Omental fat pad (tissue), 4 donors: ENCODE results near the gene FKBP5. TPM values are rescaled to one million over a fixed set of nuclear protein-coding genes. Genes with fewer than 3 reads are reported as not detected.
A peak's percentile ranks its signal among the peaks of the same experiment; 100 is the strongest.
"Not testable (repeated sequence)": the region's sequence is repeated elsewhere in the genome, so short reads cannot be mapped to it uniquely, and the experiment has no call there.

ENCODE experiments used
- ATAC-seq: fragments of 150-250 bp; one replicate; pipeline ENCODE4 v1.9.1; 2016; ENCODE audit warnings: mild to moderate bottlenecking, moderate library complexity; ENCODE audit not compliant: low FRiP score
- DNase-seq: peaks from one replicate; pipeline ENCODE4 v3.0.0-alpha.2; 2019; ENCODE audit warnings: low spot score
- CTCF ChIP-seq, 3 donors: fragments of 450-650 bp; IDR thresholded peaks; one replicate each; pipeline ENCODE4 v1.5.1; 2016 to 2017; ENCODE audit warnings: antibody characterized with exemption in 3 of 3, mild to moderate bottlenecking in 3 of 3, moderate library complexity in 2 of 3
- total RNA-seq, 4 donors: library from RNA; depleted of rRNA; stranded (reverse); fragments of >200 nt; gene quantifications; one replicate each; pipeline ENCODE4 v1.1.0, GENCODE V29; 2016

The FKBP5 gene
- total RNA-seq, 4 donors from 2014 or later, result 257 to 722 (median 366) TPM

DNA sequence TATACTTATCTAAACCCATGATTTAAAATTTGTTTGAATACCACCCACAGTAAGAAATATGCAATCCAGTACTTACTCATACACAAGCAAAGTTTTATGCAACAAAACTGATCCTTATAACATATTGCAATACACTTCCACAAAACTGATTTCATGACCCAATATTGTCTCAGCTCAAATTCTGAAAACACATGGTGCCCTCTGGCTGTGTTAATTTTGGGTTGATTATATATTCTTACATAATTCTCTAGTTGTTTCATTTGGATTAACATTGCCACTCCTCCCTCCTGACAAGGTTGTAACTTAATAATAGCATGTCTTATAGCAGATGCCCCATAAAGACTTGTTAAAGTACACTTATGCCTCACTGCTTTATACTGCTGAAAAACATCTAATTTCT is 103.1 kb downstream of the FKBP5 start:
- TF ChIP-seq CTCF (IDR thresholded peaks at IDR 0.05), result no peak
- ATAC-seq (no peak), DNase-seq (no peak)

DNA sequence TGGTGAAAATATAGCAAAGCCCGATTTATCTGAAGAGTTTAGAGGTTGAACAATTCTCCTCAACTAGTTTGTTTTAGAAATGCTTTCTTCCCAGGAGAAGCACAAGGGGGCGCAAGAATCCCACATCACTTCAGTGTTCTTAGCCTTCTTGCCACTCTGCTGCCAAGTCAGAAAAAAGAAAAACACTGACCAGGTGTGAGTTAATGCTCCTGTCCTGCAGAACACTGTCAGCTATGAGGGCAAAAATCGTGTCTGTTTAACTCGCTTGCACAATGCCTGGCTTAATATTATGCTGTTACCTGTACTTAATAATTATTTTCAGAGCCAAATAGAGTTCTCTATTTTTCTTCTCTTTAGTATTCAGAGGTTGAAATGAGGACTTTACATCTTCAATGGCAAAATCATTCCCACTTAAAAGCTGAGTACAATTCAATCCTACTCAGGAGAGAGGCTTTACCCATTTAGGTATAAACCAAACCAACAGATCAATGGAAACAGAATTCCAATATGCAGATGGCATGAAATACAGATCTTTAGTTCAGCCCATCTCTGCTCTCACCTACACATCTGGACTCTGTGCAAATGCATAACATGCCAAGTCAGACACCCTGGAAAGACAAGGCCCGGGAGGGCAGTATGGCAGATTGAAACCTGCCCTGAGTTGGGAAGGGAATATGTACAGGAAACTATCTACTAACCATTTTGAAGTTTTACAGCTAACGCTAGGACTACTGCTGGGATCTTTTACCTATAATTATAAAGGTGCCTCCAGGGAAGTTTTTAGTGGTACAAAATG is 104.6 kb downstream of the FKBP5 start:
- TF ChIP-seq CTCF (IDR thresholded peaks at IDR 0.05), result peak in 1 of 3 donors; percentile 9
- DNase-seq, result no peak
- peak; percentile 67 for ATAC-seq

DNA sequence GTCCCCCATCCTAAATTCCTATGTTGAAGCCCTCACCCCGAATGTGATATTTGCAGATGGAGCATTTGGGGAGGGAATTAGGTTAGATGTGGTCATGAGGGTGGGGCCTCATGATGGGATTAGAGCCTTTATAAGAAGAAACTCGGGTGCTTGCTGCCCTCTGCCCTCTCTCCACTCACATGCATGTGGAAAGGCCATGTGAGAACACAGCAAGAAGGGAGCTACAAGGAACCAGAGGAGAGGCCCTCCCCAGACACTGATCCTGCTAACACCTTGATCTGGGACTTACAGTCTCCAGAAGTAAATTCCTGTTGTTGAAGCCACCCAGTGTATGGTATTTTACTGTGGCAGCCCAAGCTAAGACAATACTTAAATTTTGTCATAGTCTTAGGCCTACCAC is 106.4 kb downstream of the FKBP5 start:
- DNase-seq (no peak), ATAC-seq (no peak)
- no peak for TF ChIP-seq CTCF (IDR thresholded peaks at IDR 0.05)

- DNase-seq (no peak), ATAC-seq (no peak)
- no peak for TF ChIP-seq CTCF (IDR thresholded peaks at IDR 0.05)
Measured at GRCh38 chr6:35581633-35582032, 107.1 kb downstream of the FKBP5 start.

DNA sequence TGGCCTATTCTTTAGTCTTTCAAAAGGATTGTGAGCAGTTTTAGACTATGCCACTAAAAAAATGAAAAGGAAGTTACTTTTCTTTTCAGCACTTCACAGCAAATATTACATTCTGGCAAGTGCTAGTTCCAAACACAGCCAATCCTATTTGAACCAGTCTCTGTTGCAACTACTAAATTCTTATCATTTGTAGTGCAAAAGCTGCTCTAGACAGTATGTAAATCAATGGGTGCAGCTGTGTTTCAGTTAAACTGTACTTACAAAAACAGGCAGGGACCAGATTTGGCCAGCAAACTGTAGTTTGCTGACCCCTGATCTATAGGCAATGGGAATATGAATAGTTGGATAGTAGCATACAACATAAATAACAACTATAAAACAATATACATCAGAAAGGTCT is 107.9 kb downstream of the FKBP5 start:
- no peak for TF ChIP-seq CTCF (IDR thresholded peaks at IDR 0.05)
- ATAC-seq (no peak), DNase-seq (no peak)

DNA sequence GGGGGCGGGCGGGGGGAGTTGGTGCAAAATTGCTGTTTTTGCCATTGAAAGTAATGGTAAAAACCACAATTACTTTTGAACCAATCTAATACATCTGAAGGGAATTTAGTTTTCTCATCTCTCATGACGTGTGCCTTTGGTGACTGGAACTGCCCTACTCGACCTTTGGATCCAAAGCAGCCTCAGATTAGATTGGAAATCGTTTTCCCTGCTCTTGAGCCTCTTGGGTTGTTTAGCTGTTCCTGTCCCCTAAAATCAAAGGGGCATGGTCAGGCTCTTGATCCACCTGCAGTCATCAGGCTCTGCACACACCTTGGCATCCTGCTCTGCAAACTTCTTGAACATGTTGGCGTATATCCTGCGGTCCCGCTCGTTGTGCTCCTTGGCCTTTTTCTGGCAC is 112.0 kb downstream of the FKBP5 start:
- no peak for DNase-seq
- no peak for ATAC-seq
- no peak for TF ChIP-seq CTCF (IDR thresholded peaks at IDR 0.05)

DNA sequence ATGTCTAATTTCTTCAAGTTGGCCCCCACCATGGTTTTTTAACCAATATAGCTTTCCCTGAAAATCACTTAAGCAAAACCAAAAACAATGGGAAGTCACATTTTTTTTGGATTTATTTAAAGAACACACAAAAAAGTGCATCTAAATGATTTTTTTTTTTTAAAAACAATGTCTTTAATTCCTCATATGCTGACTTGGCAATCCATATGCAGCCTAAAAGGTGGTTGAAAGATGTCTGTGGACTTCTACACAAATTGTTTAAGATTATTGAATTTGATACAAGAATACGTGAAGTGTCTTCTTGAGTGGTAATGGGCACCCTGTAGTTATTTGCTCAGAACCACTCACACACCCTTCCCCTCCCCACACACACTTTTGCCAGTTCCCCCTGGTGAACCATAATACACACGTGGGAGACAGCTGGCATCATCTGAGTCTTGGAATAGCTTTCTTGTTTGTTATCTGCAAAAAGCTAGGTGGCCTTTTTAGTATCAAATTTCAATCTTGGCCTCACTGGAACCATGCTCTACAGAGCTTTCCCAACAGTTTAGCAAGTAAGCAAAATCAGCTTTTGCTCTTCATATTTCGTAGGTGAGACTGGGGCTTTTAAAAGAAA is 115.1 kb downstream of the FKBP5 start:
- no peak for TF ChIP-seq CTCF (IDR thresholded peaks at IDR 0.05)
- DNase-seq, result no peak

DNA sequence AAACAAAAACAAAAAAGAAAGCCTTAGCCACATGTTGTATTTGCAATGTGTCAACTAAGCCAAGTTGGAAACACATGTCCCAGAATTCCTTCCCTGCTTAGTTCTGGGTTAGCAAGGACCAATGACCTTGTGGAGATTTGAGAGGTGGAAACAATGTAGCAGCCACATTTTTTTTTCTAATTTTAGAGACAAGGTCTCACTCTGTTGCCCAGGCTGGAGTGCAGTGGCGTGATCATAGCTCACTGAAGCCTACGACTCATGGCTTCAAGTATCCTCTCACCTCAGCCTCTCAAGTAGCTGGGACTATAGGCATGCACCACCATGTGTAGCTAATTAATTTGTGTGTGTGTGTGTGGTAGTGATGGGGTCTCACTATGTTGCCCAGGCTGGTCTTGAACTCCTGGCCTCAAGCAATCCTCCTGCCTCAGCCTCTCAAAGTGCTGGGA is 117.8 kb downstream of the FKBP5 start:
- not testable (repeated sequence) for DNase-seq, ATAC-seq

More for the DNA sequence above, 115.1 kb downstream of the FKBP5 start:
- no peak for ATAC-seq
